ENCODE measurements around the gene ZNF536. TPM values are rescaled to one million over a fixed set of nuclear protein-coding genes. Genes with fewer than 3 reads are reported as not detected.

Gene ZNF536
- total RNA-seq, 1 experiment from 2014 or later: not detected

- Mint-ChIP-seq H3K4me1 (peaks cover 39 to 47% of the 10 kb centered on the region in 2 experiments), H3K27ac (no peak overlapping the region), H3K36me3 (ENCODE audit: insufficient read depth in 1 of 3, low read depth in 3 of 3) (no peaks in the 10 kb centered on the region), H3K4me3 (no peak overlapping the region), H3K27me3 (ENCODE audit: low read depth) (peaks cover 2% of the 10 kb centered on the region; the same call in 1 of the 2 replicates), H3K9me3 (no peaks in the 10 kb centered on the region)
- no peak overlapping the region for H4K5ac ChIP-seq (ENCODE audit: insufficient read length, low read depth, low read length)
- H3K4me2 ChIP-seq (ENCODE audit: insufficient read depth, insufficient read length, low read length): no peak overlapping the region
- H3K56ac ChIP-seq (ENCODE audit: insufficient read length, low read depth, low read length): no peak overlapping the region
- H2AFZ ChIP-seq (ENCODE audit: low read length): no peak overlapping the region
- H3K27ac ChIP-seq (ENCODE audit: insufficient read length, low read depth, low read length): no peak overlapping the region
- H2BK20ac ChIP-seq (ENCODE audit: low read depth, low read length, poor library complexity, severe bottlenecking): no peak overlapping the region
- H3K9me3 ChIP-seq (ENCODE audit: control insufficient read depth, low read depth, low read length): no peaks in the 10 kb centered on the region
- no peaks in the 10 kb centered on the region for H3K79me1 ChIP-seq (ENCODE audit: insufficient read depth, low read depth, low read length, poor library complexity, severe bottlenecking)
- TF ChIP-seq CTCF (conservative IDR thresholded peaks at IDR 0.05): no peak
- no peak overlapping the region for H2BK12ac ChIP-seq (ENCODE audit: insufficient read length, low read depth, low read length)
- H3K23ac ChIP-seq (ENCODE audit: insufficient read length, low read depth, low read length): no peak overlapping the region
- no peak overlapping the region for H4K91ac ChIP-seq (ENCODE audit: insufficient read length, low read depth, low read length)
- H3K79me2 ChIP-seq (ENCODE audit: insufficient read depth, low read length): no peaks in the 10 kb centered on the region
- H2BK5ac ChIP-seq (ENCODE audit: insufficient read length, low read length): no peak overlapping the region
- no peak overlapping the region for H2AK5ac ChIP-seq (ENCODE audit: insufficient read length, low read length)
- no peak overlapping the region for H4K8ac ChIP-seq (replicated peaks; ENCODE audit: insufficient read length, low read depth, low read length)
- H2BK120ac ChIP-seq (ENCODE audit: low read depth, low read length, poor library complexity, severe bottlenecking): no peak overlapping the region
- DNase-seq: no peak
- no CpG with 5 or more reads among the region's 8 CpGs for WGBS (ENCODE audit: extremely low coverage, insufficient read length, low lambda C conversion rate)
- no peaks in the 10 kb centered on the region for H3K27me3 ChIP-seq (ENCODE audit: insufficient read depth, low read length)
- H2BK15ac ChIP-seq (ENCODE audit: low read depth, low read length): no peak overlapping the region
- H3T11ph ChIP-seq (ENCODE audit: low read length): no peak overlapping the region
- no peak overlapping the region for H3K14ac ChIP-seq (ENCODE audit: insufficient read depth, low read length)
- no peaks in the 10 kb centered on the region for H4K20me1 ChIP-seq (ENCODE audit: control insufficient read depth, insufficient read depth, insufficient read length)
- no peak overlapping the region for H3K9ac ChIP-seq (ENCODE audit: extremely low read depth, insufficient read length, low read length)
- H3K18ac ChIP-seq (ENCODE audit: insufficient read length, low read depth, low read length): no peak overlapping the region
- H3K4me1 ChIP-seq (ENCODE audit: insufficient read depth, low read length): no peaks in the 10 kb centered on the region; the same call in 1 of the 2 replicates
- H3K23me2 ChIP-seq (ENCODE audit: insufficient read length, low read depth, low read length, poor library complexity, severe bottlenecking): no peaks in the 10 kb centered on the region
- no peak overlapping the region for H3K4ac ChIP-seq (ENCODE audit: low read depth, low read length)
Observed at GRCh38 chr19:30490760-30491159, 118.6 kb downstream of the ZNF536 start.

All from H9 (cell line).